Activated naive CD8-positive, alpha-beta T cell treated with anti-CD3 and anti-CD28 coated beads, Interleukin-2, amount 50 U/mL, for 16 hours (primary cell): ENCODE data around the gene PDP2.
A peak's percentile ranks its signal among the peaks of the same experiment; 100 is the strongest.
"Not testable (repeated sequence)": the region's sequence is repeated elsewhere in the genome, so short reads cannot be mapped to it uniquely, and the experiment has no call there.

ENCODE experiments used
- DNase-seq: peaks from one replicate; pipeline ENCODE4 v3.0.0-alpha.2; 2020; ENCODE audit warnings: low read depth, low spot score

The PDP2 gene

GRCh38 chr16:66919569-66920298 lies 39.4 kb downstream of the PDP2 start:
- no peak for DNase-seq

- no peak for DNase-seq
Measured at GRCh38 chr16:66920299-66920590, 39.9 kb downstream of the PDP2 start.

- no peak for DNase-seq
Measured at GRCh38 chr16:66920924-66921680, 40.8 kb downstream of the PDP2 start.

- DNase-seq = no peak
Measured at GRCh38 chr16:66921729-66922450, 41.6 kb downstream of the PDP2 start.

- DNase-seq = no peak
Measured at GRCh38 chr16:66923247-66923731, 43.0 kb downstream of the PDP2 start.

GRCh38 chr16:66923866-66924265 lies 43.6 kb downstream of the PDP2 start:
- DNase-seq = no peak

GRCh38 chr16:66924527-66925321 lies 44.4 kb downstream of the PDP2 start:
- DNase-seq = no peak

- DNase-seq = no peak
Measured at GRCh38 chr16:66925322-66925840, 45.1 kb downstream of the PDP2 start, which contains the start of gene RRAD. Gene RRAD (minus strand): TSS chr16:66925535. CDS start chr16:66925179, 356 bp downstream.

- no peak for DNase-seq
Measured at GRCh38 chr16:66926171-66926947, 46.0 kb downstream of the PDP2 start.

- DNase-seq = no peak
Measured at GRCh38 chr16:66926961-66927436, 46.7 kb downstream of the PDP2 start.

- no peak for DNase-seq
Measured at GRCh38 chr16:66927918-66928649, 47.8 kb downstream of the PDP2 start.

- no peak for DNase-seq
Measured at GRCh38 chr16:66928702-66929388, 48.5 kb downstream of the PDP2 start.

GRCh38 chr16:66930189-66930588 lies 49.9 kb downstream of the PDP2 start:
- DNase-seq = no peak

- no peak for DNase-seq
Measured at GRCh38 chr16:66931665-66932064, 51.4 kb downstream of the PDP2 start.

GRCh38 chr16:66932076-66932475 lies 51.8 kb downstream of the PDP2 start:
- no peak for DNase-seq

GRCh38 chr16:66933776-66934137 lies 53.4 kb downstream of the PDP2 start:
- DNase-seq = no peak

- DNase-seq = peak; percentile 72
Measured at GRCh38 chr16:66934138-66934838, 54.0 kb downstream of the PDP2 start, which contains the start of gene CIAO2B. Gene CIAO2B (minus strand): TSS chr16:66934402. CDS start chr16:66934364, 38 bp downstream.

- not testable (repeated sequence) for DNase-seq
Measured at GRCh38 chr16:66934839-66935313, 54.6 kb downstream of the PDP2 start.
